GM21367 (cell line): Measurements from ENCODE around the gene DOCK3.
"Not testable (repeated sequence)": the region's sequence is repeated elsewhere in the genome, so short reads cannot be mapped to it uniquely, and the experiment has no call there.

ENCODE experiments used
- ATAC-seq: cut with Tn5 transposase; IDR thresholded peaks from one replicate; pipeline ENCODE4 v1.9.1; 2021; ENCODE audit not compliant: unreplicated experiment

Gene DOCK3

DNA sequence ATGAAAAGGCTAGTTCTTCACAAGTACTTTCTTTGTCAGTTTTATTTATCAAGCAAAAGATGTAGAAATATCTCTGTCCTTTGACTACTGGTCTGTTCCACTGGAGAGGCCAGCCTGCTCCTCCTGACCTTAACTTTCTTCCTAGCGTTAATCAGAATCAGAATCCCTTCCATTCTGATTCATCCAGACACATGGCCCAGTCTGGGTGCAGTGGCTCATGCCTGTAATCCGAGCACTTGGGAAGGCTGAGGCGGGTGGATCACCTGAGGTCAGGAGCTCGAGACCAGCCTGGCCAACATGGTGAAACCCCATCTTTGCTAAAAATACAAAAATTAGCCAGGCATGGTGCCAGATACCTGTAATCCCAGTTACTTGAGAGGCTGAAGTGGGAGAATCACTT, 678.4 kb downstream of the DOCK3 start:
- no peak for ATAC-seq

DNA sequence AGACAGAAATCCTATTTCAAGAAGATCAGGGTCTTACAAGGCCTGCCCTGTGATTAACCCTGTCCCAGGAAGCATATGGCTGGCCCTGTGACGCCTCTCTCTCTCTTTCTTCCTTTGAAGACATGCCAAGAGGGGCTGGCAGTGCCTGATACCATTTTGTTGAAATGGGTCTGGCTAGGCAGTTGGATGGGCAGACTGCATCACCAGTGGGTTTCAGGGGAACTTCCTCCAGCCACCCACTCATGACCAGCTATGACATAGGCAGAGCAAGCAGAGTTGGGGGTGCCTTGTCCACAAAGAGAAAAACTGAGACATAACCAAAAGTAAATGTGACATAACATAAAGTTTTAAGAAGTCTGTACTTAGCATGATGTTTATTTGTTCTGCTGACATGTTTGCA, 679.0 kb downstream of the DOCK3 start:
- no peak for ATAC-seq

DNA sequence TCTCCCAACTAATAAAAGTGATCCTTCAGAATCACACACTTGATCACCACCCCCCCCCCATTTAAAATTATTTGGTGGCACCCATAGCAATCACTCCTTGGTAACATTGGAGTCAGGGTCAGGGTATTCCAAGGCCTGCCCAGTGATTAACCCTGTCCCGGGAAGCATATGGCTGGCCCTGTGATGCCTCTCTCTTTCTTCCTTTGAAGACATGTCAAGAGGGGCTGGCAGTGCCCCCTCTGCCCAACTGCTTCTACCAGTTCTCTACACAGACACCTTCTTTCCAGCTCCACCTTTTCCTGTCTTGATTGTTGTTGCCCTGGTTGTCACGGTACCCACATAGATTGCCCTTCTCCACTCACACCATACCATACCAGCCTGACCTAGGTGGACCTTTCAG, 679.4 kb downstream of the DOCK3 start:
- ATAC-seq: no peak

DNA sequence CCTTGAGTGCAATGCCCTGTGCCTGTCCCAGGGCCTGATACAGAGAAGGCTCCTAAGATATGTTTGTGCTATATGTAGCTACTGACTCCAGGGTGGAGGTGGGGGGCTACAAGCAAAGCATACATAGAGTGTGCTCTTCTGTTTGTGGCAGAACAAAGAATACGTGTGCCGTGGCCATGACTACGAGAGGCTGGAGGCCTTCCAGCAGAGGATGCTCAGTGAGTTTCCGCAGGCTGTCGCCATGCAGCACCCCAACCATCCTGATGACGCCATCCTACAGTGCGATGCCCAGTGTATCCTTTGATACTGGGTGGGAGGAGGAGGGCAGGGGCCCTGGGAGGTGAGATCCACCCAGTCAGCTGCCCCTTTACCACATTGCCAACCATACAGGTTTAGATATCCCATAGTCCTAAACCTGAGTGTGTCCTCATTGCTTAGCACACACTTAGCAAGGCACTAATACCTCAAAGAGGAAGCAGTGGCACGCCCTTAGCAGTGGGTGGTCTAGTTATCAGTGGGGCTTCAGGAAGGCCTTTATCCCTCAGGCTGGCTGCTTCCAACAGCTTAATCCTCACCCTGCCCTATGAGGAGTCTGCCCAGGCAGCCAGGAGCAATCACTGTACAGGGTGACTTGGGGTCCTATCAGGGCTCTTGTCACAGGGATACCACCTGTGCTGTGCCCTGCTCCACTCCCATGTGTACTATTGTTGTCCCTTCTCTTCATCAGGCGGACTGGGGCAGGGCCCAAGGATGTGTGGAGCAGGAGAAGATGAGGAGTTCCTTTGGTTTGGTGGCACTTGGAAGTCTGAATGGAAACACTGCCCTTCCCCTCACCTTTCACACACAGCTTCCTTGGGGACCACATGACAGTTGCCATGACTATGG, 680.2 kb downstream of the DOCK3 start:
- no peak for ATAC-seq

DNA sequence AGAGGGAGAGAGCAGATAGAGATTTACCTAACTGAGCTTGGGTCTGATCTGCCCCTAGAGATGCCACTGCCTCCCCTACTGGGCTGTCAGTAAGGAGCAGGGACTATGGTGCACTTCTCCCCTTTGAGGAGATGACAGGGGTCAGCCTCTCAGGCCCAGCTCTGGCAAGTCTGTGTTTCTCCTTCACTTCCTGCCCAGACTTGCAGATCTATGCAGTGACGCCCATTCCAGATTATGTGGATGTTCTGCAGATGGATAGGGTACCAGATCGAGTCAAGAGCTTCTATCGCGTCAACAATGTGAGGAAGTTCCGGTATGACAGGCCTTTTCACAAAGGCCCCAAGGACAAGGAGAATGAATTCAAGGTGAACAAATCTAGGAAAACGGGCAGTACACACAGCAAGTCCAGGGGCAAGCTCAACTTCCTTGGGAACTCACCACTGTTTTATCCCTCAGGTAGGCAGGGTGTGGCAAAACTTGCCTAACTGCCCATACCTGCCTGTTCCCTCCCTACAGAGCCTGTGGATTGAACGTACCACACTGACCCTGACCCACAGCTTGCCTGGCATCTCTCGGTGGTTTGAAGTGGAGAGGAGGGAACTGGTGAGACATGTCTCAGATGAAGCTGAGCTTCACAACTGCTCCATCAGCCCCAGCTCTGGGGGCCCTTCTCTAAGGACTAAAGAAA, 681.3 kb downstream of the DOCK3 start:
- no peak for ATAC-seq

DNA sequence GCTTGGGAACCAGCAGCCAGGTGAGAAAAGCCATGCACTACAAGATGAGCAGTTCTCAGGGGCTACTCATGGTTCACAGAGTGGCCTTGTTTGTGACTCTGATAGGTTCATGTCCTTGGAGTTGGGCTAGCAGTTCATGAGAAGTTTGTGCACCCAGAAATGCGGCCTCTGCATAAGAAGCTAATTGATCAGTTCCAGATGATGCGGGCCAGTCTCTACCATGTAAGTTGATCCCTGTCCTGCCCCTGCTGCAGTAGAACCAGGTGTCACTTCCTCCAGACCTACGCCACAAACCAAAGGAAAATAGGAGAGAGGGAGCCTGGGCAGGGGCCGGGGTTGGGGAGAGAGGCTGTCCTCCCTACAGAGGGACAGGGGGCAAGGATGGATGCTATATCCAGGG, 683.1 kb downstream of the DOCK3 start:
- no peak for ATAC-seq

DNA sequence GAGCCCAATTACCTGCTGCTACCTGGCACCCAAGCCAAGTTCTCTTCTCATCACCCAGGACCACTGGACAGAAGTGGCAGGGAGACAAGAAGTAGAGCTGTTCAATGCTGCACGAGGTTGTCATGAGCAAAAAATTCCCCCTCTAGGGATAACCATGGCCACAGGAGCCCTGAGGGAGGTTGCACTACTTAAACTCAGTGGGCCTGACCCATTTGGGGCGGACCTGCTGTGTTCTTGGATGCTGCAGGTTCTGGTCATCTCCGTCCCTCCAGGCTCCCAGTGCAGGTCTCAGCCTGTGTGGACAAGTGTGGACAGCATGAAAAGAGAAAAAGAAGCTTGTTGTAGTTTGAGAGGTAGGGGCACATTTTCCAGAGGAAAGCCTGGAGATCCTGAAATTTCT, 684.3 kb downstream of the DOCK3 start:
- no peak for ATAC-seq

DNA sequence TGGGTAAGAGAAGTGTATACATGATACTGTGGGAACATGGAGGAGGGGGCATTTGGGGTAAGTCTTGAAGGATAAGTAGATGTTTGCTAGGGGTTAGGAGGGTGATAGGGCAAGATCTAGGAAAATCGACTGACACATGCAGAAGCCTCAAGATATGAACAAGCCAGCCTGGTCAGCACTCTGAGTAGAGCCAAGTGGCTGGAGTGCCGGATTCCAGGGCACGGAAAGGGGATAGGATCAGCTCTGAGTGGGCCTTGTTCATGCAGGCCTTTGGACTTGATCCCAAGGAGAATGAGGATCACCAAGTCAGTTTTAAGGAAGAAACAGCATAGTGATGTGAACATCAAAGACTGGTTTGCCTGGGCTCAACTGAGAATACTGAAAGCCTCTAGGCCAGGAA, 686.1 kb downstream of the DOCK3 start:
- ATAC-seq: no peak

DNA sequence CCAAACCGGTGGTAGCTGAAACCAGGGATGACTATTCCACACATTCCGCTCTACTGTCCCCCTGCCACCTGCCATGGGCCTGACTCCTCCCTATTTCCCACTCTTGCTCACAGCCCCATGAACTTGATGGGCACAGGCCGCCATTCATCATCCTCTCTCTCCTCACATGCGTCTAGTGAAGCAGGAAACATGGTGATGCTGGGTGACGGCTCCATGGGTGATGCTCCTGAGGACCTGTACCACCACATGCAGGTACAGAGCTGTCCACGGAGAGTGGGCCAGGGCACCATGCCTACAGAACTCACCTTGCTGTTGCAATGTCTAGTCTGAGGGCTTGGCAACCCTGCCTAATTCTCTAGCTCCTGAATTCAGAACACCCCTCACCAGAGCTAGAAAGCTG, 687.0 kb downstream of the DOCK3 start:
- ATAC-seq: no peak

DNA sequence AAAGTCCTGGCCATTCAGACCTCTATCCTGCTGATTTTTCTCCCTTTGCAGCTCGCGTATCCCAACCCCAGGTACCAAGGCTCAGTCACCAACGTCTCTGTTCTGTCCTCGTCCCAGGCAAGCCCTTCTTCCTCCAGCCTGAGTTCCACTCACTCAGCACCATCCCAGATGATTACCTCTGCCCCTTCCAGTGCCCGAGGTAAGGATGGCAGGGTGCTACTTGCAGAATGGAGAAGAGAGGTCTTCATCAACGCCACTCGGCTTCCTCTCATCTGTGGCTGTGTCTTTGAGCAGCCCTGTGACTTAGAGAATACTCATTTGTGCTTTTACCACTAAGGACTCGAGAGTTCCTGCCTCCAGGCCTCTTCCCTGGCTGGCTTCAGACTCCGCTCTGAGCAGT, 687.7 kb downstream of the DOCK3 start:
- ATAC-seq: no peak

DNA sequence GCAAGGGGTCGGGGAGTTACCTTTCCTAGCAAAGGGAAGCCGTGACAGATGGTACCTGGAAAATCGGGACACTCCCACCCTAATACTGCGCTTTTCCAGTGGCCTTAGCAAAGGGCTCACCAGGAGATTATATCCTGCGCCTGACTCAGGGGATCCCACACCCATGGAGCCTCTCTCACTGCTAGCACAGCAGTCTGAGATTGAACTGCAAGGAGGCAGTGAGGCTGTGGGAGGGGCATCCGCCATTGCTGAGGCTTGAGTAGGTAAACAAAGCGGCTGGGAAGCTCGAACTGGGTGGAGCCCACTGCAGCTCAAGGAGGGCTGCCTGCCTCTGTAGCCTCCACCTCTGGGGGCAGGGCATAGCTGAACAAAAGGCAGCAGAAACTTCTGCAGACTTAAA, 693.5 kb downstream of the DOCK3 start:
- not testable (repeated sequence) for ATAC-seq

DNA sequence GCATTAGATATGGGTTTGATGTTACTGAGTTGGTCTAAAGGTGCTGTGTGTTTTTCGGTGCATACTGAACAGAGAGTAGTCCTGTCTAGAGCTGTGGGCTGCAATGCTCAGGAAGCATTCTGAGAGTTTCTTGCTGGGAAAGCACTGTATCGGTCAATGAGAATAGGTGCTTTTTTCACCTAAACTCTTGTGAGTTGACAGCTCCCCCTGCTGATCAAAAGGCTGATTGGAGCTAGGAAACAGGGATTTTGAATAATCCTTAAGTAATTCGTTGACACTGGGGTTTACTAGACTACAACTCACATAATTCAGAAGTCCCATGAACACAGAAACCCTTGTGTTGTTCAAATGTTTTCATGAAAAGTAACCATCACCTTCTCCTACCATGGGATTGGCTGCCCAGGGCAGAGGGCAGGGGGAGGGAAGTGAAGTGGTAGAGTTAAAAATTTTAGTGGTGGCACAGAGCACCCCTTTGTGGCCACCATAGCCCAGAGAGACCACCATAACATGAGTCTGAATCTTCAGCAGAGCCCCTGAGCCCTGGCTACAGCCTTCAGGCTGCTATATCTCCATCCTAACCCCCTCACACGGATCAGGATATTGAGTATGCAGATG, 697.3 kb downstream of the DOCK3 start:
- ATAC-seq: no peak

DNA sequence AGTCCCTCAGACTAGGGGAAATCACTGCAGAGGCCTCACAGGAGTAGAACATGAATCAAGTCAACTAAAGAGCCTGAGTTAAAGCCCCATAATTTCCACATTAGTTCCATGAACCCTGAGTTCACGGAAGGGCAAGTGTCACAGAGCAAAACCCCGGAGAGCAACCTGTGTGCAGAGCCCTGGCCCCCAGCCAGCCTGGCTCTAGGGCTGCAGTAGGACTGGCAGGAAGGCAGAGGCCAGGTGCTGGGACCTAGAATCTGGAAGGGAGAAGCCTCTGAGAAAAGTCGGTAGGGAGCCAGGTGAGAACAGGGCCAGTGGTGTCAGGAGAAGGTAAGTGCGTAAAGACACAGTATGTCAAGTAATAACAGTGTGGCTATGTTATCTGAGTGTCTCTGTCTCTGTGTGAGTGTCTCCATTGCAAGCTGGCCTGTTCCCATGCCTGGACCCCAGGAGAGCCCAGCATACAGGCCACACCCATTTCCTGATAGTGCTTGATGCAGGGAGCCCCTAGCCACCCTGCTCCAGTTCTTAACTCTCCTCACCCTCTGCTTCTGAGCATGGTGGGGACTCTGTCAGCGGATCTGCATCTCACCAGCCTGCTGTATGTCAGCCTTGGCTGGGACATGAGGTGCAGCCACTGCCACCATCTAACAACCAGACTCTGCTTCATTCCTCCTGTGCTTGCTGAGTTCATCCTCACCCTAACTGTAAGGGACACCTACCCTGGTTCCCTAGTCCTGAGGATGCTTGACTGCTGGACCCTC, 699.1 kb downstream of the DOCK3 start:
- ATAC-seq: no peak

DNA sequence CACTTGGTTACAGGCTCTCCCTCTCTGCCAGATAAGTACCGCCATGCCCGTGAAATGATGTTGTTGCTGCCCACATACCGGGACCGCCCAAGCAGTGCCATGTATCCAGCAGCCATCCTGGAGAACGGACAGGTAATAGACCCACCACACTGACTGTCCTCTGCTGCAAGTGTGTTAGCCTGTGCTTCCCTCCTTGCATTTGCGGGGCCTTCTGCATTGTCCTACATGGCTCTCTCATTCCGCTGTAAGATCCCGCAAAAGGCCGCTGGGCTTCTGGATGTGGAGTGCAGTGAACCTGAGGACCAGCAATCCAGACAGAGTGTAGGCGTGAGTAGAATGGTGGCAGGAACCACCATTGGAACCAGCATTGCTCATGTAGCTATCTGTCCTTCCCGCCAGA, 699.7 kb downstream of the DOCK3 start:
- no peak for ATAC-seq

DNA sequence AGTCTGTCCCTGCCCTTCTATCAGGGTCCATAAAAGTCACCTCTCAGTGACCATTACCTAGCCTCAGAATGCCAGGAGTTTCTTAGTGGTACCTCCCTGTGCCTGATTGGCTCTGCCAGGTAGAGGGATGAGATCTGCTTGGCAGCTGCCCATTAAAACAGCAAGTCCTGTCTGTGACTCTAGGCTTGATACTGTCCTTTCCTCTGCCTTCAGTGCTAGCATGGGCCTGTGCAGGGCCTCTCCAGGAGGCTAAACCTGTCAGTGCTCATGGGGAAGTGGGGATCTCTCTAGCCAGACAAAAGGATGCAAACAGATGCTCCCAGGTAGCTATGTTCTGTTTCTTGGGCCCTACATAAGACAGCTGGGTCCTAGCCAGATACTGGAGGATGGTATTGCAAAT, 700.4 kb downstream of the DOCK3 start:
- ATAC-seq: no peak

DNA sequence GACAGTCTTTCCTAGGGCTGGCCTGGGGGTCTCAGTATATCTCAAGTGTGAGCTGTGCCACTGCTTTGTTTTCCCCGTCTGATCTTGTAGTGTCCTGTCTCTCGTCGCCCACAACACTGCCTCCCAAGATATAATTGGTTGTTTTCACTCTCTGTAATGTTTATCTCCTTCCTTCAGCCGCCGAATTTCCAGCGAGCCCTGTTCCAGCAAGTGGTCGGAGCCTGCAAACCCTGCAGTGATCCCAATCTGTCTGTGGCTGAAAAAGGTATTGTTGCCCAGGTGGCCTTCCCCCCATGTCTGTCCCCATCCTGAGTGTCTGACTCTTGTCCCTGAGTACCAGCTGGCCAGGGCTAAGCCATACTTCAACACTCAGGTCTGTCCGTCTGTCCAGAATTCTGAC, 700.8 kb downstream of the DOCK3 start:
- no peak for ATAC-seq

DNA sequence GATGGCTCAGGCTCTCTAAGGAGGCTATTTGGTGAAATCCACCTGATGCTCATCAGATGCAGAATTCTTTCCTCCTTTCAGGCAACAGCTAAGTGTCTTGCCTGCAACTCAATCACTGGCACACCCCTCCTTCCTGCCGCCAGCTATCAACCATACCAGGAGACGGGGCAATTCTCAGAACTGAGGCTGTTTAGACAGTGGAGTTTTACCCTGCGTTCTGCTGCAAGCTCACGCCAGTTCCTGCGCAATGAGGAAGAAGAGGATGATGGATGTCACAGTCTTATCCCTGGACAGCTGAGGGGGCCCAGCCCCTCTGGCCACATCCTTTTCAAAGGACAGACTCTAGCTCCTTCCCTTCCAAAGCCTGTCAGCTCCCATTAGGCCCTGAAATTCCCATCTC, 703.3 kb downstream of the DOCK3 start:
- ATAC-seq: no peak

DNA sequence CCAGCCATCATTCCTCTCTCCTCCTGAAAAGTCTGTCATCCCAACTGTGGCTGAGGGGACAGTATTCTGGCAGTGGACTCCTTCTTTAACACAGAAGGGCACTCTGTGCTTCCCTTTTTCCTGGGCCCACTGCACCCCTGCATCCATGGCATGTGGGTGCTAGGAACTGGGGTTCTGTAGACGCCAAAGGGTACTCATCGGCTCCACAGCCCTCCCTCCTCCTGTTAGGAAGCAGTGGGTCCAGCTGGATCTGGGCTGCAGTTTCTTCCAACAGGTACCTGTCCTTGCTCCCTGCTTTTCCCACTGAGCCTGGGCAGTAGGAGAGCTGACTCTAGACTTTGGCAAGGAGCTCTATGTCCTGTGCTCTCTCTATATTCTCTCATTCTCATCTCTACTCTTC, 704.0 kb downstream of the DOCK3 start:
- no peak for ATAC-seq

DNA sequence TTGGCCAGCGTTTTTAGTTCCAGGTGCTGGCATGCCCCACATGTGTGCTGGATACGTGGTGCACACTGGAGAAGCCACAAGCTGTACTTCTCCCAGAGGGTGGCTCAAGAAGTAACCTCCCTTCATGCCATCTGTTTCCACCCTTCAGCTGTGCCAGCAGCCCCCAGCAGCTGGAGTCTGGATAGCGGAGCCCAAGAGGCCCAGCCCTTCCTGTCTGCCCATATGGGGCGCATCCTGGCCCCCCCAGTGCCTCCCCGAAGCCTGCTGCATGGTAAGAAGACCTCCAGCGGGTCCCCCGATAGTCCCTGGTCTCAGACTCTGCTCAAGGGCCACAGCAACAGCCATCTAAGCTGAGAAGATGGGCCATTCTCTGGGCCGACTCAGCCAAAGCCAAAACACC, 704.6 kb downstream of the DOCK3 start:
- no peak for ATAC-seq

DNA sequence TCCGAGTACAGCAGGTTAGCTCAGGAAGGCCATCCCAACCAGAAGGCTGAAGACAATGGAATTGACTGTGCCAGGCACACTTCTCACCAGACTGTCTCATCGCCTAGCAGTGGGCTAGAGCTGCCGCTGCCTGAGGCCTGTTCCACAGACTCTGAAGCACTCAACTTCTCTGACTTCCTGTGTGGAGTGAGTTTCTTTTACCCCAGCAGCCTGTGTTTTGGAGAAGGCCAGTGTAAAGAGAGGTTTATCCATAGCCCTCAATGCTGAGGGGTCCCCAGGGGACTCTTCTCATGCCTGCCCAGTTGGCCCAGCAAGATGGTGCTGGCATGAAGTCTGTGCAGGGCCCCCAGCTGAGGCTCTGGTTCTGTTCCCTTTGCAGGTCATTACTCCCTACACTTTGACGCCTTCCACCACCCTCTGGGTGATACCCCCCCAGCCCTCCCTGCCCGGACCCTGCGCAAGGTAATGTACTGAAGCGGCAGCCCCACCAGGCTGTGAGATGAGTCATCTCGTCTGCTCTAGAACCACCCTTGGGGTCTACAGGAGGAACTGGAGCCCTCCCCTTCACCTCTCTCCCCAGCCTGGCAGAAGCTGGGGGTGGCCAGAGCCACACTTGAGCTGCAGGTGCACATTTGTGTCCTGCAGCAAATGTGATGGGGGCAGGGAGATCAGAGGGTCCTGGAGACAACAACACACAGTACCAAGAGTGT, 705.2 kb downstream of the DOCK3 start:
- ATAC-seq: no peak
